ENCODE results near the gene DAD1.

The DAD1 gene

DNA sequence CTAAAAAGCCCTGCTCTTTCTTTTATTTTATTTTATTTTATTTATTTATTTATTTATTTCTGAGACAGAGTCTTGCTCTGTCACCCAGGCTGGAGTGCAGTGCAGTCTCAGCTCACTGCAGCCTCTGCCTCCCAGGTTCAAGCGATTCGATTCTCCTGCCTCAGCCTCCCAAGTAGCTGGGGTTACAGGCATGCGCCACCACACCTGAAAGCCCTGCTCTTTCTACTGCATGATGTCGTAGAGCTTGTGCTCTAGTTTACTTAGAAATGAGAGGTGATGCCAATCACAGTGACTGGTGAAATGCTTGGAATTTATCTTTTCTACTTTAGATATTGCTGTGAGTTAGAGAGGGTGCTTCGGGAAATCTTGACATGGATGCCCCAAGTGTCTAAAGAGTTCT lies 54.5 kb downstream of the DAD1 start:
- no peak for FAIRE-seq

DNA sequence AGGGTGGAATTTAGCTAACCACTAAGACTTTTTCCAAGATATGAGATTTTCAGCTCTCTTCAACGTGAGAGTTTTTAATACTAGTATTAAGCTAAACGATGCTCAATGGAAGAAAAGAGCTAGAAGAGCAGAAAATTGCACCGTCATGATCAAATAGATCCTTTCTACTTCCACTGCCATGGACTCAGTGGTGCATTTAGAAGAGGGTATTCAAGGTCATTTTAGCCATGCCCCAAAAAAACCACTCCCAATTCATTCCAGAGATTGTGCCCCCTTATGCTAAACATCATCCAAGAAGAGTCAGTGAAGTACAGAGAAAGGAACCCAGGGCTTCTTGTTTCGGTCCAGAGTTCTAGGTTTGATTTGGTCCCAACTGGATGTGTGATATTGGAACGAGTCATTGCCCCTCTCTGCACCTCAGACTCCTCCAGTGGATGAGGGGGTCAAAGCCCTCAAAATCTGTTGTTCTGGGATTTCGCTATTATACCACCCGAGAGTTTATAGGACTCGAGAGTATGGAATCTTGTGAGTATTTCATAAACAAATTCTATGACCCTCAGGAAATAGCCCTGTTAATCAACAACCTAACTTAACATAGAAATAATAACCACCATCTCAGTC lies 55.2 kb downstream of the DAD1 start:
- no peak for FAIRE-seq

DNA sequence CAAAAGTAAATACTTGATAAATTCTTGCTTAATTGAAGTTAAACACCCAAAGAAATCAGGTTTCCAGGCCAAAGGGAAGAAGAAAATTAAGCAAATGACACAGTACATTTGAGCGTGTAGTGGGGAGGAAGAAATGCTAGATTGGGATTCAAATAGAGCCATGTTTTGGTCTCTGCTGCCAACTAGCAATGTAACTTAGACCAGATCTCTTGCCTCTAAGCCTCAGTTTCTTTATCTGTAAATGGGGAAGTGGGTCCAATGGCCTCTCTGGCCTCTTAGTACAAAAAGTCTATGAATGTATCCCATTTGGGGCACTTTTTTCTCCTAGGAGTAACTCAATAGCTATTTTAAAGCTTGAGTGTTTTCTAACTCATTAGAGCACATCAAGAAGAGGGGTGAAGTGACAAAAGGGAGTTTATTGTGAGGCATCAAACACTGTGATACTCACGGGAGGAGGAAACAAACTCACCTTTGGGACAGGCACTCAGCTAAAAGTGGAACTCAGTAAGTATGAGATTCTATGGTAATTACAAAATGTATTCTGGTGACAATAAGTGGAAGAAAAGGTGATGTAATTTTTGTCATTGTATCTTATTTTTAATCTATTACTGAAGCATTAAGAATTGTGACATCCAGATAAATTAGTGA lies 55.8 kb downstream of the DAD1 start:
- FAIRE-seq: no peak

- FAIRE-seq: no peak
These were observed 56.5 kb downstream of the DAD1 start for GRCh38 chr14:22532345-22533056.

GRCh38 chr14:22531451-22532344 lies 57.3 kb downstream of the DAD1 start:
- FAIRE-seq: no peak

DNA sequence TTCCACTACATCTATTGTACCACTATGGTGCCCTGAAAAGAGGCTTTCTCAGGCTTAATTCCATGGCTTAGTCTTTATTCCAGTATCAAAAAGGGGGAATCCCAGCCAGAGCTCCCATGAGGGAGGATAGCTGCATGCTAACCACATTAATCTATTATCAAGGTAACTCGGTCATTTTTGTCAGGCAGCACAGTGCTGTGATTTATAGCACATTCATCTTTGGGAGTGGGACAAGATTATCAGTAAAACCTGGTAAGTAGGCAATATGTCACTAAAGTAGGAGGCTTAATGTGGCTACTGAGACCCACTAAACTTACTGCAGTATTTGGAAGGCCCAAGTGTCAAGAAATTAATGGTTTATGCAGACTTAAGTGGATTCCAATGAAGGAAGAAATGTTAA lies 58.9 kb downstream of the DAD1 start:
- FAIRE-seq: no peak

- no peak for FAIRE-seq
These were observed 62.3 kb downstream of the DAD1 start for GRCh38 chr14:22526744-22527143.

DNA sequence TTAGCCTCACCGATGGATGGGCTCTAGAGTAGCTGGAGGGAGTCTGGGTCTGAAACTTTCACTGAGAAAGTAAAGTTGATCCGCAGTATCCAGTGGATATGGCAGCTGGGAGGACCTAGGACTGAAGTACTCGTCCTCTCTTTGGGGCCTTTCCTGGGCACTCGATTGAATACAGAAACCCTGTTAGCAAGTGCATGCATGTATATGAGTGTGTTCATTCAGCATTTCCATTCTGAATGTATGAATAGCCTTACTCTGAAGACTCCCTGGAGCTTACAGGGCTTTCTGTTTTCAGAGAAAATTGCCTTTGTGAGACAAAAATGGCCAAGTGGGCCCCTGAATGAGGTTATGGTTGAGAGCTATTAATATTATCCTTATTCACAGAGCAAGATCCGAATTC lies 62.8 kb downstream of the DAD1 start:
- no peak for FAIRE-seq

- FAIRE-seq: no peak
These were observed 64.3 kb downstream of the DAD1 start for GRCh38 chr14:22524784-22525161.

GRCh38 chr14:22524115-22524783 lies 64.8 kb downstream of the DAD1 start:
- no peak for FAIRE-seq

- no peak for FAIRE-seq
These were observed 65.7 kb downstream of the DAD1 start for GRCh38 chr14:22523283-22523682.

DNA sequence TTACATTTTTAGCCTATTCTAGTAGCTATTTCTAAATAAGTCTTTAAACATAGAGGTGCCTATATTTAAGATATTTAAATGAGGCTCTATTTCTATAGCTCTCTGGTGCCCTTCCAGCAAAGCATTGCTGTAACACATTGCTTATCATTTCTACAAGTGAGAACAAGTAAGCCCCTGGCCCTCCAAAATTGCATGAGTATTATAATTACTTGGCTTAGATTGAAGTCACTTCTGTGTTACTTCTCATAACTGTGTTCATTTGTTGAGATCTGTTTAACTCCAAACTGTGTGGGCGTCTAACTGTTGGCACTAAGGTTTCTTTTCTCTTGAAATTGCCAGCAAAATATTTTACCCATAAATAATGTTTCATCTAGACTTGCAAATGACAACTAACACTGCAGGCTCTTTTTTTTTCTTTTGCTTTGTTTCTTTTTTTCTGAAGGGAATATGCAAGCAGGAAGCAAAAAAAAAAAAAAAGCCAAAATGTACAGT lies 66.5 kb downstream of the DAD1 start:
- FAIRE-seq: no peak

DNA sequence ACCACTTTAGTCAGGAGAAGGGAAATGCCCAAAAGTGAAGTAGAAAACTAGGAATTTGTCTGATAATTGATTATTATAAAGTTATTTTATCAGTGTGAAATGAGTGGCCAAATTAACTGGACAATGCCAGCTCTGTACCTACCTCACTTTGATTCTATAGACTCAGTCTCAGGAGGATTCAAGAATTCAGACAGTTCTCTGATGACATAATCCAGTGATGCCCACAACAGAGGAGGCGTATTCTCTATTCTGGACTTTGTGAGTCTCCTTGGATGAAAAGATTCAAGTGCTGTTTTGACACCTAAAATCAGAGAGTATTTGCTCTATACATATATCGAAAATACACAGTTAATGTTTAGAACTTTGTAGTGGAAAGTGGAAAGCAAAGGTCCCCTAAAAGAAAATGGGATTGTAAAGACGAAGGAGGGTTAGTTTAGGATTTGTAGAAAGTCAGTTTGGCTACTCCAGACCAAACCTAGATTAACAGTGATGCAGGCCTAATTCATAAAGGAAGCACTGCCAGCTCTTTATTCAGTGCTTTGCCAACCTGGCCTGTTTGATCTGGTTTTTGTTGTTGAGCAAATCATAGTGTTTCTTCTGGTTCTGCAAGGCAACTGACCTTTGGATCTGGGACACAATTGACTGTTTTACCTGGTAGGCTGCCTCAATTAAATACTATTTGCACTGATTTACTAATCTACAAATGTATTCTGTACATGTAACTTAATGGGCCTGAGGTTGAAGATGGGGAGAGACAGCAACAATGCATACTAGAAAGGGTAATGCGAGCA lies 67.4 kb downstream of the DAD1 start:
- no peak for FAIRE-seq

GRCh38 chr14:22520796-22521195 lies 68.2 kb downstream of the DAD1 start:
- no peak for FAIRE-seq

DNA sequence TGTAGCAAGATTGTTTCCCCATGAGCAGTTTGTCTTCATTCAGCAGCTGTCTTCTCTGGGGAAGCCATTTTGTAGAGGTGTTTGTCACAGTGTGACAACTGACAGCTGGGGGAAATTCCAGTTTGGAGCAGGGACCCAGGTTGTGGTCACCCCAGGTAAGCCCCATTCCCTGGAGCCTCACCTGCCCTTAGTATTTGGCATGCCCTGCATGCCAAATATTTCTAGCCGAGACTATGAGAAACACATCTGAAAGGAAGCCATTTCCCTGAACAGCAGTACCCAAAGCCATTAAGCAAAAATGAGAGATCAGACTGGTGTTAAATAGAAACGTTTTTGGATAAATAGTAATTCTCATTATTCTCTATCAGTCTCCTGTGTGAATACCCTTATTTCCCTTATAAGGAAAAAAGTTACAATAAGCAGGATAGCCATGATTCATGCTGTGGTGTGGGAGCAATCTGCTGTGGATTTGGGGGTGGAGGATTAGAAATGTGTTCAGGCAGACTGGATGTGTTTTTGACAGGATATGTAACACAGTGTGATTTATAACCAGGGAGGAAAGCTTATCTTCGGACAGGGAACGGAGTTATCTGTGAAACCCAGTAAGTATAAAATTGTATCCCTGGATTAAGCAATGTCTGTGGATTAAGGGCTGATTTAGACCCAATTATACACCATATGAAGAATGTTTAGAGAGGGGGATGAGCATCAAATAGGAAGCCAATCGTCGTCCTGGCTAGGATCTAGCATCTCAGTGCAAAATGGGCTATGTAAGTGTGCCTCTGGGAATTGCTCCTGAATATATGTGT lies 68.9 kb downstream of the DAD1 start:
- no peak for FAIRE-seq

GRCh38 chr14:22518073-22518472 lies 71.0 kb downstream of the DAD1 start:
- FAIRE-seq: no peak

GRCh38 chr14:22517117-22517720 lies 71.8 kb downstream of the DAD1 start:
- no peak for FAIRE-seq

- FAIRE-seq: no peak
These were observed 73.1 kb downstream of the DAD1 start for GRCh38 chr14:22515929-22516328.

All from A204.1 (cell line).